Keratinocyte (primary cell): Measurements from ENCODE around the gene HECA.
A peak's percentile ranks its signal among the peaks of the same experiment; 100 is the strongest.

ENCODE experiments used
- EZH2 ChIP-seq: IDR thresholded peaks from one replicate; pipeline ENCODE4 v1.6.1; 2012; ENCODE audit warnings: inconsistent platforms, mild to moderate bottlenecking, low read length, moderate library complexity
- TF ChIP-seq, protein P1 (sequence below), 3 experiments: IDR thresholded peaks in 1 of 3; conservative IDR thresholded peaks in 1 of 3; optimal IDR thresholded peaks in 1 of 3; 2 replicates in 2 of 3; 3 replicates in 1 of 3; pipeline versions ENCODE3 to v1.5.1; 2011; ENCODE audit warnings: low read length in 3 of 3, mild to moderate bottlenecking in 3 of 3, moderate library complexity in 2 of 3, control low read depth in 1 of 3, inconsistent platforms in 1 of 3; ENCODE audit not compliant: insufficient read depth in 2 of 3; ENCODE audit errors: extremely low read depth in 1 of 3

DNA sequence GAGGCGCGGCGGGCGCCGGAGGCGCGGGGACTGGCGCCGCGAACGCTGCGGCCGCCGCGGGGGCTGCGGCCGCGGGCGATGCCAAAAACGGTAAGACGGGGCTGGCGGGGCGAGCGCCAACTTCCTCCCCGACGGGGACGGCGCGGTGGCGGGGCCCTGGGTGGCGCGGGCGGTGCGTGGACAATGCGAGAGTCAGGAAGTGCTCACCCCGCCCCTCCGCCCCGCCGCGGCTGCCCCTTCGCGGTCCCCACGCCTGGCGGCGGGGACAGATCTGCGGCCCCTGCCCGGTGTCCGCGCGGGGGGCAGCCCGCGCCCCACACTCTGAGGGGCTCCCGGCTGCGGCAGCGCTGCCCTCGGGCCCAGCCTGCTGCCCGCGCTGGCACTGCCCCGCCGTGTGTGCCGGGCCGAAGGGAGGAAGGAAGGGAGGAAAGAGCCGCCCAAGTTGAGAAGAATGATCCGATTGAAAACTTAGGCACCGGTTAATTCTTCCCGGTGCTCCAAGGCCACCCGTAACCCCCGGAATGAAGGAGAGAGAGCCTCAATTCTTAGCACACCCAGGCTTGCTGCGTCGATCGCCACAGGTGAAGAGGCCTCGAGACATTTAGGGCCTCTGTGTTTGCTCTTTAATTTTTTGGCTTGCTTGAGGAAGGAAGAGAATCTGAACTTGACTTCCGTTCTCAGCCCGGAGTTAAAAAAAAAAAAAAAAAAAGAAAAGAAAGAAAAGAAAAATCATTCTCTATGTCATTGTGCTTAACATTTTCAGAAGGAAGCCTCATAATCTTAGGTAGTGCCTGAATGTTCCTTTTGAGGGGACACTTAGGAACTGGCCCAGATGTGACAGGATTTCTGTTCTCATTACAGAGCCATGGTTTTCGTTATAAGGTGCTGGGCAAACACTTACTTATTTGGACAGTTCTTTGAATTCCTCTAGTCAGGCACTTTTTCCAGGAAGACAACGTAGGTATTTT, 982 bp downstream of the HECA start:
- TF ChIP-seq, protein P1, sequence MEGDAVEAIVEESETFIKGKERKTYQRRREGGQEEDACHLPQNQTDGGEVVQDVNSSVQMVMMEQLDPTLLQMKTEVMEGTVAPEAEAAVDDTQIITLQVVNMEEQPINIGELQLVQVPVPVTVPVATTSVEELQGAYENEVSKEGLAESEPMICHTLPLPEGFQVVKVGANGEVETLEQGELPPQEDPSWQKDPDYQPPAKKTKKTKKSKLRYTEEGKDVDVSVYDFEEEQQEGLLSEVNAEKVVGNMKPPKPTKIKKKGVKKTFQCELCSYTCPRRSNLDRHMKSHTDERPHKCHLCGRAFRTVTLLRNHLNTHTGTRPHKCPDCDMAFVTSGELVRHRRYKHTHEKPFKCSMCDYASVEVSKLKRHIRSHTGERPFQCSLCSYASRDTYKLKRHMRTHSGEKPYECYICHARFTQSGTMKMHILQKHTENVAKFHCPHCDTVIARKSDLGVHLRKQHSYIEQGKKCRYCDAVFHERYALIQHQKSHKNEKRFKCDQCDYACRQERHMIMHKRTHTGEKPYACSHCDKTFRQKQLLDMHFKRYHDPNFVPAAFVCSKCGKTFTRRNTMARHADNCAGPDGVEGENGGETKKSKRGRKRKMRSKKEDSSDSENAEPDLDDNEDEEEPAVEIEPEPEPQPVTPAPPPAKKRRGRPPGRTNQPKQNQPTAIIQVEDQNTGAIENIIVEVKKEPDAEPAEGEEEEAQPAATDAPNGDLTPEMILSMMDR (optimal IDR thresholded peaks at IDR 0.05 in 1 of 3, IDR thresholded peaks at IDR 0.05 in 1 of 3, conservative IDR thresholded peaks at IDR 0.05 in 1 of 3; ENCODE audit: extremely low read depth in 1 of 3, insufficient read depth in 2 of 3, low read length in 3 of 3): peak in 1 of 3 experiments; percentile 48
- no peak for TF ChIP-seq EZH2
